Measurements from ENCODE around the gene ACADM.
A peak's percentile ranks its signal among the peaks of the same experiment; 100 is the strongest.
"Not testable (repeated sequence)": the region's sequence is repeated elsewhere in the genome, so short reads cannot be mapped to it uniquely, and the experiment has no call there.

Gene ACADM

GRCh38 chr1:75742047-75742625 is 17.6 kb downstream of the ACADM start:
- no peak for DNase-seq

GRCh38 chr1:75745276-75745675 is 20.8 kb downstream of the ACADM start:
- DNase-seq, result no peak

GRCh38 chr1:75757210-75757609 is 32.7 kb downstream of the ACADM start:
- not testable (repeated sequence) for DNase-seq

- DNase-seq, result not testable (repeated sequence)
These were observed 34.0 kb downstream of the ACADM start for GRCh38 chr1:75758543-75758942.

GRCh38 chr1:75764057-75764655 is 39.6 kb downstream of the ACADM start:
- no peak for DNase-seq

- no peak for DNase-seq
These were observed 41.3 kb downstream of the ACADM start for GRCh38 chr1:75765697-75766355.

GRCh38 chr1:75768016-75768415 is 43.5 kb downstream of the ACADM start:
- DNase-seq, result no peak

- no peak for DNase-seq
These were observed 46.3 kb downstream of the ACADM start for GRCh38 chr1:75770761-75771160.

GRCh38 chr1:75771978-75772377 is 47.5 kb downstream of the ACADM start:
- DNase-seq, result no peak

- not testable (repeated sequence) for DNase-seq
These were observed 53.3 kb downstream of the ACADM start for GRCh38 chr1:75777812-75778211.

GRCh38 chr1:75778694-75779093 is 54.2 kb downstream of the ACADM start:
- DNase-seq, result not testable (repeated sequence)

- DNase-seq, result not testable (repeated sequence)
These were observed 55.7 kb downstream of the ACADM start for GRCh38 chr1:75780183-75780582.

GRCh38 chr1:75783920-75784319 is 59.4 kb downstream of the ACADM start:
- DNase-seq, result not testable (repeated sequence)

GRCh38 chr1:75785320-75785982 is 60.9 kb downstream of the ACADM start:
- no peak for DNase-seq

GRCh38 chr1:75785983-75786853 is 61.7 kb downstream of the ACADM start, which contains the start of gene RABGGTB:
RABGGTB (plus strand) TSS chr1:75786256; CDS start chr1:75786272, 16 bp downstream.
- DNase-seq, result peak; percentile 44 to 74

GRCh38 chr1:75786901-75787493 is 62.5 kb downstream of the ACADM start:
- DNase-seq, result no peak

GRCh38 chr1:75787524-75787923 is 63.0 kb downstream of the ACADM start:
- no peak for DNase-seq

- no peak for DNase-seq
These were observed 65.5 kb downstream of the ACADM start for GRCh38 chr1:75789988-75790387.

GRCh38 chr1:75791022-75791421 is 66.5 kb downstream of the ACADM start:
- DNase-seq, result no peak

GRCh38 chr1:75792091-75792490 is 67.6 kb downstream of the ACADM start:
- no peak for DNase-seq

- DNase-seq, result no peak
These were observed 69.9 kb downstream of the ACADM start for GRCh38 chr1:75794382-75794781.

- no peak for DNase-seq
These were observed 71.2 kb downstream of the ACADM start for GRCh38 chr1:75795703-75796193.
